ENCODE measurements around the gene PPP1R13B. TPM values are rescaled to one million over a fixed set of nuclear protein-coding genes. Genes with fewer than 3 reads are reported as not detected.
A peak's percentile ranks its signal among the peaks of the same experiment; 100 is the strongest.

PPP1R13B gene
- total RNA-seq, 1 donor from 2014 or later, result 35.9 TPM

DNA sequence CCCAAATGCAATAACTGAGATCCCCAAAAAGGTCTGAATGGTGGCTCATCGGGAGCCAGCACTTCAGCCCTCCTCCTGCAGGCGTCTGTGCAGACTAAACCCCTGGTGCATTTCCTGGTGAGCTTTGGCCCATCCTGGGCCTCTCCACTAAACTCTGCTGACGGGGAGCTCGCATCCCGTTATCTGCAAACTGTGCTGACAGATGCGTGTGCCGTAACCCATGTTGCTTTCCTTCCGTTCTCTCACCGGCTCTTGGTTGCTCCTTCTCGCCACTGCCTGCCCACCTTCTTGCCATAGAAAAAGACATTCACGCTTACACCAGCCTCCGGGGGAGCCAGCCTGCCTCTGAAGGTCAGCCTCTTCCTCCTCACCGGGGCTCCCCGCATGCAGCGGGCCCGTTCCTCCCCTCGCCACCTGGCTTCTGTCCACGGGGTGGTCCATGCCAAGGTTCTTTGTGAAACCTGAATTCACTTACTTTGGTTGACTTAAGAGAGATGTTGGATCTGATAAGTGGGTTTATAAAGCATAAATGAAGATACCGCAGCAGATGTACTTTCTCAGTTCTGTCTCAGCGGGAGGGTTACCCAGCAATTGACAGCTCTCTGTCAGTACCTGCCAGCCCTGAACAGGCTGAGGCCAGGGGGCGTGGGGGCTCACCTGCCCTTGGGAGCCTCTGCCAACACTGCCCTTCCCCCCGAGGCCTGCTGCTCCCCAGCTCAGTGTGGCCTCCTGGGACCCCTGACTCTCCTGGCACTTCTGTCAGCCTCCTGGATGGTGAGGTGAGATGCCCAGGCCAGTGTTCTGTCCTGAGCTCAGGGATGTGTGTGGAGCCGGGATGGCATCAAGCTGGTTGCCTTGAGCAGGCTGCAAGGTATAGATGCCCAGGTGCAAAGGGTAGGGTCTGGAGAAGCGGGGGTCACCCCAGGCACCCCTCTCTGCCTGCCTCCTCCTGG lies 117.6 kb downstream of the PPP1R13B start:
- peak; percentile 44 for ATAC-seq

DNA sequence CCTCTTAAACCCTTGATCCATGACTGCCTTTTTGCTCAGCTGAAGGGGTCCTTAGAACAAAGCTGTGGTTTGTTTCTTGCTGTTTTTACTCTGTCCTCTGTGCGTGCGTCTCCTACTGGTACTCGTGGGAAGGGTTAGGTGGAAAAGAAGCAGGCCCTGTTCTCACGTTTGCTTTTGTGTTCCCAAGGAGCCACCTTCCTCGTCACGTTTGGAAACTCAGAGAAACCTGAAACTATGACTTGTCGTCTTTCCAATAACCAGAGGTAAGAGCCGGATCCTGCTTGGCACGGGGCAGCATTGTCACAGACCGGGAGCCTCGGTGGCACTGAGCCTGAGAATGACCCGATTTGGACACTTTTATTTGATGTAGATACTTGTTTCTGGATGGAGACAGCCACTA lies 118.7 kb downstream of the PPP1R13B start:
- ATAC-seq, result peak; percentile 1

DNA sequence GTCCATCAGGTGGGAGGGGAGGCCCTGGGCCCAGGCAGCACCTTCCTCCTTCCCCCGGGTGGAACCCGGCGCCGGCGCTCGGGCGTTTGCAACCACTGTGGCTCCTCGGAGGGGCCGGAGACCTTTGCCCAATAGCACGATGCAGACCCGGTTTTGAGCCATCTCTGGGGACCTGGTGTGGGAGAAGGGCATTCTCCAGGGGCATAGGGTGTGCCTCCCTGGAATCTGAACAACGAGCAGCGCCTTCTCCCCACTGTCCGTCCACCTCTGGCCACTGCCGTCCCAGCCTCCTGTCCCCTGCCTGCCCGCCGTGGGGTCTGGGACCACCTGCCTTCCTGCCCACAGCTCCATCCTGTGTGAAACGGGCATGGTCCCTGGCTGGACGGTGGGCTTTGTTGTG lies 119.2 kb downstream of the PPP1R13B start:
- ATAC-seq, result no peak

- ATAC-seq, result no peak
These were observed 119.9 kb downstream of the PPP1R13B start for GRCh38 chr14:103727313-103727980.

DNA sequence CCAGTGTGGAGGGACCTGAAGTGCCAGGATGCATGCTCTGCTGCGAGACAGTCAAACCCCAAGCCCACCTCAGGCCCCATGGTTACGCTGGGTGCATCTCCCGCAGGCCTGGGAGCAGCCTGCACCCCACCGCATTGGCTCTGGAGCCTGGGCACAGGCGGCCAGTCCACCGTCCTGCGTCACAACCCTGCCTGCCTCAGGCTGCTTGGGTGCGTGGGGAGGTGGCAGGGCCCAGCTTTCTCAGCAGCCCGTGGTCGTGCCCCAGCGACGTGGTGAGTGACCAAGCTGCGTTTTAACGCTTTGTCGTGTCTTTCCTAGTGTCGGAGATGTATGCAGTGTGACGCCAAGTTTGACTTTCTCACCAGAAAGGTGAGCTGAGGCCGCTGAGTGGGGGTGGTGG lies 120.9 kb downstream of the PPP1R13B start:
- no peak for ATAC-seq

- ATAC-seq, result no peak
These were observed 121.5 kb downstream of the PPP1R13B start for GRCh38 chr14:103725739-103726395.

GRCh38 chr14:103725001-103725682 lies 122.2 kb downstream of the PPP1R13B start:
- ATAC-seq, result no peak

DNA sequence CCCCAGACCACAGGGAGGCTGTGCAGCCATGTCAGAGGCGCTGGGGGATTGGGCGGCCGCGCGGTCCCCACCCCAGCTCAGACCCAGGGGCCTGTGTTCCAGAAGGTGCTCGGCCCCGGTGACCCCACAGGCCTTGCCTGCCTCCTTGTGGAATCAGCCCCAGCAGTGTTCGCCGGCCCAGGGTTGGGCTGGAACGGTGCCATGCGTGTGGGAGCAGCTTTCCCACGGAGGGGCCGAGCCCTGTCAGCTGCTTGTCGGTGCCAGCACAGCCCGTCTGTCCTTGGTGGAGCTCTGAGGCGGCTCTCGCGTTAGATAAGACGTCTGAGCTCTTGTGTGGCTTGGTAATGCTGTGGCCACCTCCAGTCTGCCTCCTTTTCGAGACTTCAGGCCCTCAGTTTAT lies 123.3 kb downstream of the PPP1R13B start:
- peak; percentile 12 for ATAC-seq

DNA sequence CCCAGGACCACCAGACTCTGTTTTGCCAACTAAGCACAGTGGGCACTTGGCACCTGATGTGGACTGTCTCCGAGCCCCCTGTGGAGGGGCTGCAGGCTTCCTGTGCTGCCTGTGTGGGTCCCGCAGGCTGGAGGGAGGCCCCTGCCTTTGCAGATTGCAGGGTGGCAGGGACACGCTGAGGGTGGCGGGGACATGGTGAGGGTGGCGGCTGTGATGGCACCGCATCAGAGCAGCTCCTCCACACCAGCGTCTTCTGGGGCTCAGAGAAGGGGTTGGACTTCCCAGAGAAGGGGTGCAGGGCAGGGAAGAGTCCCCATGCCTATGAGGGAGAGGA lies 123.7 kb downstream of the PPP1R13B start:
- no peak for ATAC-seq

- ATAC-seq, result peak; percentile 70
These were observed 125.8 kb downstream of the PPP1R13B start for GRCh38 chr14:103721334-103722120.

GRCh38 chr14:103719751-103720150 lies 127.6 kb downstream of the PPP1R13B start:
- no peak for ATAC-seq

GRCh38 chr14:103718572-103718971 lies 128.8 kb downstream of the PPP1R13B start:
- no peak for ATAC-seq

GRCh38 chr14:103716899-103717411 lies 130.4 kb downstream of the PPP1R13B start:
- no peak for ATAC-seq

DNA sequence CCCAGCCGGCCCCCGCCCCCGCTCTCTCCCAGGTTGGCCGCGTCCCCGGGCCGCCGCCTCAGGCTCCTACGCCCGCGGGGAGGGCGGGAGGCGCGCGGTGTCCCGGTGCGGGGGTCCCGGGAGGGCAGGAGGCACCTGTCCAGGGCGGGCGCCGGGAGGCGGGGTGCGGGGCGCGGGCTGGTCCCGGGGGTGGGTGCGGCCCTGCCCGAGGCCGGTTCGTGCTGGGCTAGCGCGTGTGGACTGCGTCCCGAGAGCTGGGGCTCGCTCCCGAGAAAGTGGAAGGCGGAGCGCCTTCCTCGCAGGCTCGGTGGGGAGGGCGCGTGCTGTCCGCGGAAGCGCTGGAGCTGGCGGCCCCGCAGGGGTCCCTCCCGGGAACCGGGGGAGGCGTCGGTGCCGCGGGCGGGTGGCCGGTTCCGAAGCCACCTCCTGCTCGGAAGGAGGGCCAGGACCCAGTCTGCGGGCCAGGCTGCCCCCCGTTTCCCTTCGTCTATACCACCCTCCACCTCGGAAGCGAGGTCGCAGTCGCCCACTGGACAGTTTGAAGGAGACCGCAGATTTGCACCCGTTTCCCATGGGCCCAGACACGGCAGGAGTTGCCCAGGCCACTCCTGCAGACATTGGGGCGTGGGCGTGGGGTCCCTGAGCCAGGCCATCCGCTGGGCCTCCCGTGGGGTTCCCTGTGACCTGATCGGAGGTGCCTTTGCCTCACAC lies 131.1 kb downstream of the PPP1R13B start:
- ATAC-seq, result peak; percentile 0

GRCh38 chr14:103715052-103716000 lies 132.0 kb downstream of the PPP1R13B start, which contains the start of the genes XRCC3 and ZFYVE21:
Gene XRCC3 (minus strand): TSS chr14:103715451. CDS start chr14:103711087, 4,364 bp downstream.
Gene ZFYVE21 (plus strand): TSS chr14:103715810. CDS start chr14:103715842, 32 bp downstream.
- ATAC-seq, result peak; percentile 86

DNA sequence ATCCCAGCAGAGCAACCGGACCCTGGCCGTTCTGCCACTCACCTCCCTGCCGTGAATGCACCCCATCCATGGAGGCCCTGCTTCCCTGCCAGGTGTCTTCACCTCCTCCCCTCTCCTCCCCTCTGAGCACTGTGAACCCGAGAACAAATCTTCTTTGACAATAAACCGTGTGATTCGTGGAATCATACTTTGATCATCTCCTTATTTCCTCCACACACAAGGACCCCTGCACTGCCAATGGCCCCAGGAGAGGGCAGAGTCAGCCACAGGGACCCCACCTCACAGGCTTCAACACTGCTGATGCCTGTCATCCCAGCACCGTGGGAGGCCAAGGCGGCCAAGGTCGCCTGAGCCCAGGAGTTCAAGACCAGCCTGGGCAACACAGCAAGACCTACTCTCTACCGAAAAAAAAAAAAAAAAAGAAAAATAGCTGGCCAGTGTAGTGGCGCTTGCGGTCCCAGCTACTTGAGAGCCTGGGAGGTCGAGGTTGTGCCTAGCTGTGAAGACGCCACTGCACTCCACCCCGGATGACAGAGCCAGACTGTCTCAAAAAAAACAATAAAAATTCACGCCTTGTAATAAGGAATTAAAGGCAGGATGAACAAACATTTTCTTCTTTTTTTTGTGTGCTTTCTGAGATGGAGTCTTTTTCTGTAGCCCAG lies 133.2 kb downstream of the PPP1R13B start:
- no peak for ATAC-seq

DNA sequence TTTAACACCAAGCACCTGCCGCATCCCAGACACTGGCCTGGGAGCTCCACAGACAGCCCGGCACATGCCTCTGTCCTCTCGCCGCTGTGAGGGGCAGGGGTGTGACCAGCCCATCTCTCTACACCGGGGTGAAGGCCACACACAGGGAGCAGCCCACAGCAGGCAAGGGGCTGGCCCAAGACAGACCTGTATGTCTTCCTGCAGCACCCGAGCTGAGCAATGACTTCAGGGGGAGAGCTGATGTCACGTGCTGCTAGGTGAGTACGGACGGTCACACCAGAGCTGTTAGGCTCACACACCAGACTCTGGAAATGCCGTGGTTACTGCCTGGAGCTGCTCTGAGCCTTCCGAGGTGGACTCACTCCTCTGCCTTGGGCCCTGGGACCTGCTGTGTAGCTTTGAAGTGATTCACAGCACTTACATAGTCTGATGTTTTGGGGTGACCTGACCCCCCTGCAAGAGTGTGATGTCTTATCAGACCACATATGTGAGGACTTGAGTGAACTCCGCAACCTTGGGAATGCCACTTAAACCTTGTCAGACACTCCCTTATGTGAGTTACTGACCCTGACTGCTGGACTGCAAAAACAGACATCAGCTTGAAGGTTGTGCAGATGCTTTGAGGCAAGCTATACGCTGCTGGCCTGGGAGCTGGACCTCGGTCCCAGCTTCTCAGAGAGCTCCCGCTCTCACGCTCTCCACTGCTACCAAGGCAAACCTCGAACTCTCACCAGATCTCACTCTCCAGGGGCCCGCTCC lies 133.9 kb downstream of the PPP1R13B start:
- ATAC-seq, result no peak

GRCh38 chr14:103712633-103713247 lies 134.6 kb downstream of the PPP1R13B start:
- no peak for ATAC-seq

Measured in esophagus mucosa (tissue), 1 donor.